ENCODE data around the gene ATP4B.
"Not testable (repeated sequence)": the region's sequence is repeated elsewhere in the genome, so short reads cannot be mapped to it uniquely, and the experiment has no call there.

ATP4B gene

DNA sequence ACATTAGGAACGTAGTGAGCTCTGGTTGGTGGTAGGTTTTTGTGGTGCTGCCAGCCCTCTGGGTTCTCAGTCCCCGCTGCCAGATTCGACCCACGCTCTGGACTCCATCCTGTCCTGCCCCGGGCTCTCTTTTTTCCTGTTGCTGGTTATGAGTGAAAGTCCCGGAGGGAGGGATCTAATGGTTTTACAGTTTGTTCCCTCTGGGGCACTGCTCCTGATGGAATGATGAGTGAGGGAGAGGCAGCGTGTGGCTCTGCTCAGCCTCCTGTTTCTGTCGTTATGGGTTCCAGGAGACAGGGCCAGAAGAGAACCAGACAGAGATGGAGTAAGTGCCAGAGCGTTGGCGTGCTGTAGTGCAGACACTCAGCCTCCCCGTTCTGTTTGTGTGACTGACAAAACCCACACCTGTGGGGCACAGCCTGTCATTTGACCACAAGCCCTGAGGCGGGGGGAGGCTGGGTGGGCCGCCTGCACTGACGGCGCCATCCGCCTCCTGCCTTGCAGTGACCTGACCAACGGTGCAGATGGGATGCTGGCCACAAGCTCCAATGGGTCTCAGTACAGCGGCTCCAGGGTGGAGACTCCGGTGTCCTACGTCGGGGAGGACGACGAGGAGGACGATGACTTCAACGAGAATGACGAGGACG is 18.3 kb downstream of the ATP4B start:
- DNase-seq, result no peak

DNA sequence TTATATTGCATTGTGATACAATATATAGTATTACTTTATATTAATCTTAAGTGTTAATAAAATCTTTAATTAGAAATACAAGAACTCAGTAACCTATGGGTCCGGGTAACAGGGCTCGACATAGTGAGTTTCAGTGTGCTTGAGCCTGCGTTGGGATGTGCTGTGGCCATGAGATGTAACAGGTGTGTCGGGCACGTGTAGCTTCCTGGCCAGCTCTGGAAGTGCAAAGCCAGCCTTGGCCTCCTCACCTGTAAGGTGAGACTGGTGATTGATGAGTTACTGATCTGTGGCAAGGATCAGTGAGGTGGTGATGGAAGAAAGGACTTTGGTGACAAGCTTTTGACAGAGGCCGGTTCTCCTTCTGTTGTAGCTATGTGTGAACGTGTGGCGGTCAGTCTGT is 19.2 kb downstream of the ATP4B start:
- no peak for DNase-seq

DNA sequence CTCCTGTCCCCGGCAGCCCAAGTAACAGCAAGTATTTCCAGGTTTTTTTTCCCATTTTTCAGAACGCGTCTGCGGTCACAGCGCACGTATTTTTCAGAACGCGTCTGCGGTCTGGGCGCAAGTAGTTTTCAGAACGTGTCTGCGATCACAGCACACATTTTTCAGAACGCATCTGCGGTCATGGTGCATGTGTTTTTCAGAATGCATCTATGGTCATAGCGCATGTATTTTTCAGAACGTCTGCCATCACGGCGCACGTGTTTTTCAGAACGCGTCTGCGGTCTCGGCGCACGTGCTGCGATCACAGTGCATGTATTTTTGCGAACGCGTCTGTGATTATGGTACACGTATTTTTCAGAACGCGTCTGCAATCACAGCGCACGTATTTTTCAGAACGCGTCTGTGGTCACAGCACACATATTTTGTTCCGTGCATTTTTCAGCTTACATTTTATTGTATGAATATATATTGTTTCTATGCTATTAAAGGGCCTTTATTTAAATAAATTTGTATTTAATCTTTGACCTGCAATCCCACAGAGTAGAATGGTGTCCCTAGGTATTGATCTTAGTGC is 19.7 kb downstream of the ATP4B start:
- no peak for DNase-seq

DNA sequence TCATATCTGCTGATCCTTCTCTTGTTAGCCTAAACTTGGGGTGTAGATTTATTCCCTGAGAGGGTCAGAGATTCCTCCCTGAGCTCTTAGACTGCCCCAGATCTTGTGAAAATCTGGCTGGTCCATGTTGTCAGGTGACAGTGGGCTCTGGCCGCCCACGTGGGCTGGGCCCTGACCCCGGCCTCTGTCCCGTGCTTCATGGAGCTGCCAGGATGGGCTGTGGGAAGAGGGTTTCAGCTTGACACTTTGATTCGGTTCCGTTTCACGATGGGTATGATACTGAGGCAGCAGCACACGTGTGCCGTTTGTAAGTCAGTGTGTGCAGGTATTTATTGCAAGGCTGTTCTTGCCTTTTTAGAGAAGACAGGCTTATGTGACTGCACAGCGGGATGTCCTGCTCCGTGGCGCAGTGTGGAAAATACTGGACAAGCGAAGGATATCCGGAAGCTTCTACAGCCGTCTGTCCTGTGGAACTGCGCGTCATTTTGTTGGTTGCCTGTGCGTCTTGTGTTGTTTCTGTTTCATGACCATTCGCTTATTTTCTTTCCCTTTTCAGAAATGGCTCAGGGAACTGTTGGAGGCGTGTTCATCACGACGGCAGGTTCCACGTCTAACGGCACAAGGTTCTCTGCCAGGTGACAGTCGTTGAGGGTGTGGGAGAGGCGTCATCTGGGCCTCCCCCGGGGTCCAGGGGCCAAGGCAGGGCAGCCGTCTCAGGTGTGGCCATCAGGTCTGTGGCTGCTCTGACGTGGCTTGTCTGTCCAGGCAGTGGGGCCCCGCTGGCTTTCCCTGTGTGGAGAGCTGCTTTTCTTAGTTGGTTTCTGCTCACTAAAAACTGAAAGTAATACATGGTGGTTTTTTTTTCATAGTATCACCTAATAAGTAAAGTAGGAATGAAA is 20.5 kb downstream of the ATP4B start:
- no peak for DNase-seq

DNA sequence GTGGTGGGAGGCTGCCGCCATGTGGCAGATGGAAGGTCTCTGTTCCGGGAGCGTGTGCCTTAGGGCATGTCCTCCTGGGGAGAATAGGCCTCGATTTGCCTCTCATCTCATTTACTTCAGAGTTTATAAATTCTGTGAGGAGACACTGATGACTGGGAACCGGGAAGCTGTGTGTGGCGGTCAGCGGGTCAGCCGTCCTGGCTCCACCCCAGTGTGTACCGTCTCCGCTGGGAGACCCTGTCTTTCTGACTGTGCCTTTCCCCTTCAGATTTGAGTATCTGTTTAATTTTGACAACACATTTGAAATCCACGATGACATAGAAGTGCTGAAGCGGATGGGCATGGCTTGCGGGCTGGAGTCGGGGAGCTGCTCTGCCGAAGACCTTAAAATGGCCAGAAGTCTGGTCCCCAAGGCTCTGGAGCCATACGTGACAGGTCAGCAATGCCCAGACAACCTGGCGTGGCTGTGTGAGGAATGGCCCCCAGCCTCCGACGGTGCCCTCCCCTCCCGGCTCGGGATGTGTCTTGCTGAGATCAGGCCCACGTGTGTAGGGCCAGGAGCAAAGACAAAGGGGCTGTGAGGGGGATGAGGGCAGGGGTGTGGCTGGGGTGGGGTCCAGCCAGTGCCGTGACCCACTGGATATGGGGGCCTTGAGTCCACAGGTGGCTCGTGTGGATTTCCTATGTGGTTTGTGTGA is 21.6 kb downstream of the ATP4B start:
- no peak for DNase-seq

DNA sequence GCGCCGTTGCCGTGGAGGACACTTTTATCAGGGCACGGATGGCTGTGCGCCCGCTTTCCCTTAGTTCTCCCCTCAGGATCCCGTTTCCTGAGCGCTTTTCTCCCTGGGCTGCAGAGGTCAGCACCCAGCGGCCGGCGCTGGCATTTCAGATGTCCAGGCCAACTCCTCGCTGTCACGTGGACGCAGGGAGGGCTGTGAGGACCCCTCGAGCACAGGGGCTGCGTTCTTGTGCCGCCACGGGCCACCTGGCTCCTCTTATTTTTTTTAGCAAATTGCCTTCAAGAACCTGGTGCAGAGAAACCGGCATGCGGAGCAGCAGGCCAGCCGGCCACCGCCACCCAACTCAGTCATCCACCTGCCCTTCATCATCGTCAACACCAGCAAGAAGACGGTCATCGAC is 22.3 kb downstream of the ATP4B start:
- no peak for DNase-seq

DNA sequence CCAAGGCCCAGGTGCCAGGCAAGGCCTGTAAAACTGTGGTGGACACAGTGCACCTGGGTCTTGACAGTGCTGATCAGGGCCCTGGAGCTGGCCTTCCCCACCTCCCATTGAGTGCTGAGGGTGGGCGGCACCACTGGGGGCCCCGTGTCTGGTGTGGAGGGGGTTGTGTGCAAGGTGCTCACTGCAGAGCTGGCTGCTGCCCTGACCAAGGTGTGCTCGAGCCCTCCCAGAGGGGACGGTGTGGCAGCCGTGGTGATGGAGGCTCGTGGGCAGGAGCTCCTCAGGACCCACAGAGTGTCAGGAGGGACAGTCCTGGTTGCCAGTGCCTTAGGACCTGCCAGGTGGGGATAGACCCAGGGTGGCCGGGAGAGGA is 23.0 kb downstream of the ATP4B start:
- DNase-seq, result no peak

DNA sequence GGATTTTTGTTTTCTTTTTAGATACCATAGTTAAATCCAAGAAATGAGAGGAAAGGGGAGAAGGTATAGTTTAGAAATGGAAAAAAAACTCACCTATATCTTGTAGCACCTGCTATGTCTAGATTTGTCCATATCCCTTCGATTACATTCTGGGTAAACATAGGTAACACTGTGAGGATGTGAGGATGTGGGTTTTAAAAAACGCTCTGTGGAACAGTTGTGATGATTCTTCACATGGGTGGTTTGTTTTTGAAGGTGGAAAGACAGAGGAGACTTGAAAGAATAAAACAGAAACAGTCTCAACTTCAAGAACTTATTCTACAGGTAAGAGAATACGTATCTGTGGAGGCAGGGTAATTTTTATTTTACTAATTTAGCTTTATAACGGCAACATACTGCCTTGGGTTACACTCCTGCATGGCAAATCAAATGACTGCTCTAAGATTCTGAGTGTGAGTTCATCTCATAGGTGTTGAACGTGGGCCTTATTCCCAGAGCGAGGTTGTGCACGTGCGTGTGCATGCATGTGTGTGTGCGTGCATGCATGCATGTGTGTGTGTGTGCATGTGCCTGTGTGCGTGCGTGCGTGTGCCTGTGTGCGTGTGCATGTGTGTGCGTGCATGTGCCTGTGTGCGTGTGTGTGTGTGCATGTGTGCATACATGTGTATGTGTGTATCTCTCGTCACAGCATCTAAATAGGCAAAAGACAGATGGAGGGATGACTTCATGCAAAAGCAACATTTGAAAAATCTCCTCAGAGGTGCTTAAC is 23.5 kb downstream of the ATP4B start:
- DNase-seq, result no peak

DNA sequence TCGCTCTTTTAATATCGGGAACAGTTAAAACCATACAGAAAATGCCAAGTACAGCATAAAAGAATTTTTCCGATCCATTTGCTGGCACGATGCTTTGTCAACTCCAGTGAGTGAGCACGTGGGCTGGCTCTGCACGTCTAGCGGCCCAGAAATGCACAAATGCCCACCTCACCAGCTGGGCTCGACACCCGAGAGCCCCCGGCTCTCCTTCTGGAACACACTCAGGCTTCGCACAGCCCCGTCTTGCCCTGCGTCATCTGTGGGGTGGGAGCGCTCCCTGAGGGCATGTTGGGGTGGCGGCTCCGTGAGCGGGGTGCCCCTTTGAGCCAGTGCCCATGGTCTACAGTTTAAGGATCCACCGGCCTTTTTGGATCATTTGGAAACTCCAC is 24.5 kb downstream of the ATP4B start:
- no peak for DNase-seq

DNA sequence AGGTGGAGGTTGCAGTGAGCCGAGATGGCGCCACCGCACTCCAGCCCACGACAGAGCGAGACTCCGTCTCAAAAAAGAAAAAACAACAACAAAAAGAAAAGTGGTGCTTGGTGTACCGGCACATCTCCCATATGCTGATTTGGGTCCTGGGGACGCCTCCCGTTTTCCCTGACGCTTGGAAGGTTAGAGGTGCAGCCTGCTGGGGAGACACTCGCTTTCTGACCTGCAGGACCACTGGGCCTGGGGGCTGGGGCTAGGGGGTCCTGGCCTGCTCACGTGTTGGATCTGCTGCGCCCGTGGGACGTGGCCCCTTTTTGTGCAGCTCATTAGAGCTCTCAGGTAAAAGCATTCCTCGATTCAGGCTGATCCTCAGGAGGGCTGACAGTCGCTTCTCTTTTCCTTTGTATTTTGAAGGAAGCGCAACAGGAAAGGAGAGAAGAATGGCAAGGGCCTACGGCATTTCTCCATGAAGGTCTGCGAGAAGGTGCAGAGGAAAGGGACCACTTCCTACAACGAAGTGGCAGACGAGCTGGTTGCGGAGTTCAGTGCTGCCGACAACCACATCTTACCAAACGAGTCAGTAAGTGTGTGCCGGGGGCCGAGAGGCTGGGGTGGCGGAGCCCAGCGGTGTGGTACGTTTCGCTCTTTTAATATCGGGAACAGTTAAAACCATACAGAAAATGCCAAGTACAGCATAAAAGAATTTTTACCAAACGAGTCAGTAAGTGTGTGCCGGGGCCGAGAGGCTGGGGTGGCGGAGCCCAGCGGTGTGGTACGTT is 25.1 kb downstream of the ATP4B start:
- no peak for DNase-seq

DNA sequence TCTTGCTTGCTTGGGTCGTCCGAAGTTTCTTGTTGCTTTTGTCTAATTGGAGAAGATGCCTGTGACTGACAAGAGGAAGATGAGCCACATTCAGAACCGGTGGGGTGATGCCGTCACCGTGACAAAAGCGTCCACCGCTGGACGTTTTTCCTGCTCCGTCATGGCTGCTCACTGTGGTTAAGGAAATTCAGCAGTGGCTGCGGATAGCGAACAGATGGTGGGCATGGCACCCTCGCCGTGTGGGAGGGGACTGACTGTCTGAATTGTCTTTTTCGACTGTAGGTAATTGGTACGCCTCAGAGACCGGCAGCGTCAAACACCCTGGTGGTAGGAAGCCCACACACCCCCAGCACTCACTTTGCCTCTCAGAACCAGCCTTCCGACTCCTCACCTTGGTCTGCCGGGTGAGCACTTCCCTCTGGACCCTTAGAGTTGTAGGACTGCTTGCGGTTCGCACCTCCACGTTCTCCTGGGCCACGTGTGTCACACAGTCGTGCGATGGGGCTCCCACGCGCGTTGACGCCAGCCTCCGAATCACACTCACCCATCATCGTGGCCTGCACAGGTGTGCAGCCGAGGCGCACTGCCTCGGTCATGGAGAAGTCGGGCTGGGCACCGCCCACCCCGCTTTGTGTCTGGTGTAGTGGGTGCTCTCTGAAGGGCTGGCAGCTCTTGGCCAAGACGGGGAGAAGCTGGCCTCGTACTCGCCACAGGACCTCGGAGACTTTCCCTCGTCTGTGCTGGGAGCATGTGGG is 26.5 kb downstream of the ATP4B start:
- no peak for DNase-seq

DNA sequence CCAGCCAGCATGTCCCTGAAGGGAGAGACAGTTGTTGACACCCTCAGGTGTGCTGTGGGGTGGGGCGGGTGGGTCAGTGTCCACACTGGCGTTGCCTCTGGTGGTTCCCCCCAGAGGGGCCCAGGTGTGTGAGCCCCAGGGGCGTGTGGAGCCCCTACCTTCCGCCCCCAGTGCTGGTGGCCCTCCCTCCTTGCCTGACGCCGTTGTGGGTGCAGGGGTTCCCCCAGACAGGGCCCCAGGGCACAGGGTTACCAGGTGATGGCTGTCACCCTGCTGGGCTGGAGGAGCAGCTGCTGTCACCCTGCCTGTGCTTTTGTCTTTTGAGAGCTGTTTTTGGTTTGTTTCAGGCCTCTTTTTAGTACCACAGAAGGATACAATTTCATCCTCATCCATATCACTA is 27.2 kb downstream of the ATP4B start:
- no peak for DNase-seq

DNA sequence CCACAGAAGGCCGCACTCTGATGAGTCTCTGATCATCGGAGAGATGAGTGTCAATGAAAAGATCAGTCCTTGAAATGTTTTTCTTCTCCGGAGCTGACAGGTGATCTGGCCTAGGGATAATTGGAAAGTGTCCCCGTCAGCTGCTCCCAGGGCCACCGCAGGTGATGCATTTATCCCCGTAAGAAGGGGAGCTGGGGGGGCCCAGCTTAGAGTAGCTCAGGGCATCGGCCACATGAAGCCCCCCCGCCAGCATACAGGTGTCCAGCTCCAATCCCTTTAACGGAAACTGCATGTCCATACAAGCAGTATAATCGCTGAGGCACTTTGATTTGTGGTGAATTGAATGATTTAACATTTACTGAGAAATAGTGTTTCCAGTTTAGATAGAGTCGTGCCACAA is 27.7 kb downstream of the ATP4B start:
- DNase-seq, result no peak

DNA sequence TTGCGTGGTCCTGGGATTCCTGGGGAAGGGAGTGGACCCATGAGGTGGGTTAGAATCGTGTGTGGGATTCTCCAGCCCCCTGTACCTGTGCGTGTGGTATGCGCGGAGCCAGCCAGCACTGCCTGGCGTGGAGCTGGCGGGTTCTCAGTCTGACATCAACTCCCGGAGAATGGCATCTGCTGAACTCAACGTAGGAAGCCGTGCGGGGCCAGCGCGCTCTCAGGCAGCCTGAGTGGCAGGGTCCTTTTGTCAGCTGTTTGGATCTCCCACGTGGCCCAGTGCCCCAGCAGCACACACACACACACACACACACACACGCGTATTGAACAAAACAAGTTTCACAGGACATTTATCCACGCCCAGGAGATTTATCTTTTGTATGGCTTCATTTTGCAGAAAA is 28.1 kb downstream of the ATP4B start:
- DNase-seq, result no peak

DNA sequence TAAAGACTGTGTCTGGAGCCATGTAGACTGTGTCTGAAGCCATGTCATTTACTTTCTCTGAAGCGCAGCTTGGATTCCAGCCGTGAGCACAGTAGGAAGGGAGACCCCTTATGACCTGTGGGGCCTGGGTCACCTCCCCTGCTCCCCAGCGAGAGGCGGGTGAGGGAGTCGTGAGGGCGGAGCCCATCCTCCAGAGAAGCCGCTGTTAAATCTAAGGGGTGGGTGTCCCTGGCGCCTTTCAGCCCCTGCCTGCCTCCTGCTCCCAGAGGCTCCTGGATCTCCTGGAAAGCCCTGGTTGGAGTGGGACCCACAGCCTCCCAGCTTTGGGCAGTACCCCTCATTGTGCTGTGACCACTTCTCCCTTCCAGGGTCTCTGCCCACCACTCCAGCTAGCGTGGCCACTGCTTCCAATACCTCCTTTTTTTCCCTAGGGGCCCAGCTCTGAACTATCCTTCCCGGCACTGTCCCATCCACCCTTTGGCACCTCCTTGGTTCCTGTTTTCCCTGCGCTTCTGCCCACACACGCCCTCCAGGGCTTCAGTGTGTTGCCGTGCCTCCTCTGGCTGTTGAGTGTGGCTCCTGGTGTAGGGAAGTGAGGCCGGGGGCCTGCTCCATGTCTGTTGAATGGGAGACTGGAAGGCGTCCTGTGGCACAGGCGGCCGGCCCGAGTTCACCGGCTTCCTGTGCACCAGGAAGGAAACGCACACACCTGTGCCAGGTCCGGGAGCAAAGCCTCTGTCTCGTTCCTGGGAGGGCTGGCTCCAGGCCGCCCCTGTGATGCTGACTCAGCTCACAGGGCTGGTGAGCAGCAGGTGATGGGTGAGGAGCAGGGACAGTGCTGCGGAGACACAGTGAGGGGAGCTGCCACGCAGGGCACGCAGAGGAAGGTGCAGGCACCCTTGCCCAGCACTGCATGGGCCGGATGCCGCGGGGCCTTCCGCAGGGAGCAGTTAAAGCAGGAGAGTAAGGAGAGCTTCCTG is 29.4 kb downstream of the ATP4B start:
- DNase-seq, result no peak

DNA sequence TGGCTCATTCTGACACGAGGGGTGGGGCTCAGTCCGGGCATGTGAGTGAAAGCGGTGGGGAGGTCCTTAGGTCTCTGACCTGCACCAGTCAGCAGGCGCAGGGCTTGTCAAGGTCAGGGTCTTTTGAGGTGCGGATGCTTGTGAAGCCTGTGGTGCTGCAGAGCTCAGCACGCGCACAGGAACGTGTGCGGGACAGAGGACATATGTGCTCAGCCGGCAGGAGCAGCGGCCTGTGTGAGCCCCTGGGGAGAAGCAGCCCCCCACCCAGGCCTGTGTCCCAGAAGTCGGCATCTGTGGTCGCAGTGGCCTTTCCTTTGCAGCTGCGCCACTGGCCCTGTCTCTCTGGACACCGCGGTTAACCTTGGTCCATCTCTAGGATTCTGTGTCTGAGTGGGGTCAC is 30.9 kb downstream of the ATP4B start:
- DNase-seq, result no peak

DNA sequence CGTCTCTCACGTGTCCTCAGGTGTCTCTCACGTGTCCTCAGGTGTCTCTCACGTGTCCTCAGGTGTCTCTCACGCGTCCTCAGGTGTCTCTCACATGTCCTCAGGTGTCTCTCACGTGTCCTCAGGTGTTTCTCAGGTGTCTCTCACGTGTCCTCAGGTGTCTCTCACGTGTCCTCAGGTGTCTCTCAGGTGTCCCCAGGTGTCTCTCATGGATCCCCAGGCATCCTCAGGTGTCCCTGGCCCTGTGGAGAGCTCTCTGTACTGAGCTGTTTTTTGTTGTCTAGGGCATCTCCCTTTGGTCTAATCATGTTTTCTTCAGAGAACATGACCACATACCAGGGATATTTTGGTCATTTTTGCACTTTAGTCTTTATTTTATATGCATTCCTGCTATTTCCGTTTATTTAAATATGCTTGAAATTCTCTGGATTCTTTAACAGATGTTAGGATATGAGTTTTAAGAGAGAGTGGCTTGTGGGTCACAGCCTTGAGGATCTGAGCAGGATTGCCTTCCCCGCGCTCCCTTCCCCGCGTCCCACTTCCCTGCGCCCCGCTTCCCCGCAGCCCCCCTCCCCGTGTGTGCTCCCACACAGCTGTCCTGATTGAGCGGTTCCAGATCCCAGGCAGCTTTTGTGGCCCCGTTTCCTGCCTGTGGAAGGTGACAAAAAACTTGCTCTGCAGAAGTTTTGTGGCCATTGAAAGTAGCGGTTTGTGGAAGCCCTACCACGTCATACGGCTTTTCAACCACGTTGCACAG is 31.9 kb downstream of the ATP4B start:
- no peak for DNase-seq

DNA sequence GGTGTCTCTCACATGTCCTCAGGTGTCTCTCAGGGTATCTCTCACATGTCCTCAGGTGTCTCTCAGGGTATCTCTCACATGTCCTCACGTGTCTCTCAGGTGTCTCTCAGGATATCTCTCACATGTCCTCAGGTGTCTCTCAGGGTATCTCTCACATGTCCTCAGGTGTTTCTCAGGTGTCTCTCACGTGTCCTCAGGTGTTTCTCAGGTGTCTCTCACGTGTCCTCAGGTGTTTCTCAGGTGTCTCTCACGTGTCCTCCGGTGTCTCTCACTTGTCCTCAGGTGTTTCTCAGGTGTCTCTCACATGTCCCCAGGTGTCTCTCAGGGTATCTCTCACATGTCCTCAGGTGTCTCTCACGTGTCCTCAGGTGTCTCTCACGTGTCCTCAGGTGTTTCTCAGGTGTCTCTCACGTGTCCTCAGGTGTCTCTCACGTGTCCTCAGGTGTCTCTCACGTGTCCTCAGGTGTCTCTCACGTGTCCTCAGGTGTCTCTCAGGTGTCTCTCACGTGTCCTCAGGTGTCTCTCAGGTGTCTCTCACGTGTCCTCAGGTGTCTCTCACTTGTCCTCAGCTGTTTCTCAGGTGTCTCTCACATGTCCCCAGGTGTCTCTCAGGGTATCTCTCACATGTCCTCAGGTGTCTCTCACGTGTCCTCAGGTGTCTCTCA is 33.2 kb downstream of the ATP4B start:
- DNase-seq, result not testable (repeated sequence)

DNA sequence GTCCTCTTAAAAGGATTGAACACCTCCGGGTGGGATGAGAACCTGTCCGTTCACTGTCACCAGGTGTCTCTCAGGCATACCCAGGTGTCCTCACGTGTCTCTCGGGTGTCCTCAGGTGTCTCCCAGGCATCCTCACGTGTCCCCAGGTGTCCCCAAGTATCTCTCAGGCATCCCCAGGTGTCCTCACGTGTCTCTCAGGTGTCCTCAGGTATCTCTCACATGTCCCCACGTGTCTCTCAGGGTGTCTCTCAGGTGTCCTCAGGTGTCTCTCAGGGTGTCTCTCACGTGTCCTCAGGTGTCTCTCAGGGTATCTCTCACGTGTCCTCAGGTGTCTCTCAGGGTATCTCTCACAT is 33.8 kb downstream of the ATP4B start:
- DNase-seq, result no peak
